Mucosa of rectum (tissue), 2 donors: ENCODE results near the gene SIPA1L3.

Experiments
- H3K27ac ChIP-seq, 2 donors: one replicate each; pipeline ENCODE4 v1.7.0; 2013; ENCODE audit warnings: inconsistent platforms in 2 of 2, low read depth in 2 of 2, low read length in 2 of 2
- H3K27me3 ChIP-seq, 2 donors: one replicate each; pipeline ENCODE4 v1.7.0; 2013; ENCODE audit warnings: low read length in 2 of 2; ENCODE audit not compliant: control insufficient read depth in 2 of 2, insufficient read depth in 2 of 2
- H3K36me3 ChIP-seq, 2 donors: one replicate each; pipeline ENCODE4 v1.7.0; 2013; ENCODE audit warnings: low read length in 2 of 2; ENCODE audit not compliant: control insufficient read depth in 2 of 2, insufficient read depth in 2 of 2
- H3K4me1 ChIP-seq, 2 donors: one replicate each; pipeline ENCODE4 v1.7.0; 2013; ENCODE audit warnings: low read length in 2 of 2, mild to moderate bottlenecking in 1 of 2; ENCODE audit not compliant: control insufficient read depth in 2 of 2, insufficient read depth in 2 of 2
- H3K4me3 ChIP-seq, 2 donors: one replicate each; pipeline ENCODE4 v1.7.0; 2013; ENCODE audit warnings: low read length in 2 of 2
- H3K9ac ChIP-seq, 2 donors: one replicate each; pipeline ENCODE4 v1.7.0; 2013; ENCODE audit warnings: low read length in 2 of 2, low read depth in 1 of 2, mild to moderate bottlenecking in 1 of 2
- H3K9me3 ChIP-seq, 2 donors: one replicate each; pipeline ENCODE4 v1.7.0; 2013; ENCODE audit warnings: low read length in 2 of 2; ENCODE audit not compliant: control insufficient read depth in 2 of 2
- donor health status: healthy.
- donor health status: Normal muscosa, but diverticular disease.

Gene SIPA1L3

DNA sequence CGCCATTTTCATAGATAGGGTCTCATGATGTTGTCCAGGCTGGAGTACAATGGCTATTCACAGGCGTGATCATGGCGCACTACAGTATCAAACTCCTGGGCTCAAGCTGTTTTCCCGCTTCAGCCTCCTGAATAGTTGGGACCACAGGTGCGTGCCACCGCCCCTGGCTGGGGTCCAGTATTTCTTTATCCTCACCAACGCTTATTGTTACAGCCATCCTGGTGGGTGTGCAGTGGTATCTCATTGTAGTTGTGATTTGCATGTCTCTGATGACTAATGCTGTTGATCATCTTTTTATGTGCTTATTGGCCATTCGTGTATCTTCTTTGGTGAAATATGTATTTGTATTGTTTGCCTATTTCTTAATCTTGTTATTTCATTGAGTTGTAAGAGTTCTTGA lies 49.0 kb downstream of the SIPA1L3 start:
- Histone ChIP-seq H3K4me1 (peaks cover 5 to 24% of the 10 kb centered on the region in 2 donors), H3K9me3 (no peaks in the 10 kb centered on the region), H3K4me3 (no peak overlapping the region), H3K9ac (no peak overlapping the region), H3K27me3 (no peaks in the 10 kb centered on the region), H3K27ac (no peak overlapping the region), H3K36me3 (no peaks in the 10 kb centered on the region)

DNA sequence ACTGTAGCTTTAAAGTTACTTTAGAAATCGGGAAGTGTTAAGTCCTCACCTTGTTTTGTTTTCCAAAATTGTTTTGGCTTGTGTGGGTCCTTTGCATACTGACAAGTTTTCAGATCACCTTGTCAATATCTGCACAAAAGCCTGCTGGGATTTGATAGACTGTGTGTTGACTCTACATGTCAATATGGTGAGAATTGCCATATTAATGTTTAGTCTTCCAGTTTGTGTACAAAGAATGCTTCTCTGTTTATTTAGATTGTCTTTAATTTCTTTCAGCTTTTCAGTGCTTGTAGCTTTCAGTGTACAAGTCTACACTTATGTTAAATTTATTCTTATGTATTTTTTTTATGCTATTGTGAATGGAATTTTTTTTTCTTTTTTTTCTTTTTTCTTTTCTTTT lies 50.2 kb downstream of the SIPA1L3 start:
- H3K4me3 ChIP-seq, result no peak overlapping the region
- H3K9ac ChIP-seq, result no peak overlapping the region
- no peak overlapping the region for H3K27ac ChIP-seq
- no peaks in the 10 kb centered on the region for H3K36me3 ChIP-seq
- H3K27me3 ChIP-seq, result no peaks in the 10 kb centered on the region
- H3K4me1 ChIP-seq, result peaks cover 5 to 21% of the 10 kb centered on the region in 2 donors
- H3K9me3 ChIP-seq, result no peaks in the 10 kb centered on the region

DNA sequence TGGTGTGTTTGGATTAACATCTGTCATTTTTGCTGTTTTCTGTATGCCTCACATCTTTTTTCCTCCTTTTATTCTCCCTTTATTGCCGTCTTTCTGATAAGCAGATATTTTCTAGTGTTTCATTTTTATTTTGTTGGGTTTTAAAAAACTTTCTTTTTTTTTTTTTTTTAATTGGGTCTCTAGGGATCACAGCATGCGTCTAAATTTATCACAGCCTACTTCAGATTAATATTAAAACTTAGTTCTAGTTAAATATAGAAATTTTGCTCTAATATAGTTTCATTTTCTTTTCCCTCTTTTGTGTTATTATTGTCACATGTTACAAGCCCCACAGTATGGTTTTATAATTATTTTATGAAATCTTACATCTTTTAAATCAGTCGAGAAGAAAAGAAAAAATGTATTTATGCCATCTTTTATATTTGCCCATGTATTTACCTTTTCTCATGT lies 52.7 kb downstream of the SIPA1L3 start:
- H3K4me3 ChIP-seq, result no peak overlapping the region
- H3K9me3 ChIP-seq, result no peaks in the 10 kb centered on the region
- no peaks in the 10 kb centered on the region for H3K36me3 ChIP-seq
- no peak overlapping the region for H3K9ac ChIP-seq
- H3K27me3 ChIP-seq, result no peaks in the 10 kb centered on the region
- no peak overlapping the region for H3K27ac ChIP-seq
- peaks cover 6 to 10% of the 10 kb centered on the region in 2 donors for H3K4me1 ChIP-seq

DNA sequence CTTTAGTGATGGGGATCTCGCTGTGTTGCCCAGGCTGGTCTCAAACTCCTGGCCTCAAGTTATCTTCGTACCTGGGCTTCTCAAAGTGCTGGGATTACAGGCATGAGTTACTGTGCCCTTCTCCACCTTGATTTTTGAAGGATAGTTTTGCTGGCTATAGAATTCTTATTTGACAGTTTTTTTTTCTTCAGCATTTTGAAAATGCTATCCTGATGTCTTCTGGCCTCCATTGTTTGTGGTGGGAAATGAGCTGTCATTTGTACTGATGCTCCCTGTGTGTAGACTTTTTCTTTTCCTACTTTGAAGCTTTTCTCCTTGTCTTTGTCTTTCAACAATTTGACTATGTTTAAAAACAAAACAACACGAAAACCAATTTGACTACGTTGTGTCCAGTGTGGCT lies 54.2 kb downstream of the SIPA1L3 start:
- Histone ChIP-seq H3K27me3 (no peaks in the 10 kb centered on the region), H3K9me3 (no peaks in the 10 kb centered on the region), H3K9ac (no peak overlapping the region), H3K4me3 (no peak overlapping the region), H3K4me1 (peaks cover 7 to 12% of the 10 kb centered on the region in 2 donors), H3K27ac (no peak overlapping the region), H3K36me3 (peaks cover 0 to under 1% of the 10 kb centered on the region in 2 donors)

DNA sequence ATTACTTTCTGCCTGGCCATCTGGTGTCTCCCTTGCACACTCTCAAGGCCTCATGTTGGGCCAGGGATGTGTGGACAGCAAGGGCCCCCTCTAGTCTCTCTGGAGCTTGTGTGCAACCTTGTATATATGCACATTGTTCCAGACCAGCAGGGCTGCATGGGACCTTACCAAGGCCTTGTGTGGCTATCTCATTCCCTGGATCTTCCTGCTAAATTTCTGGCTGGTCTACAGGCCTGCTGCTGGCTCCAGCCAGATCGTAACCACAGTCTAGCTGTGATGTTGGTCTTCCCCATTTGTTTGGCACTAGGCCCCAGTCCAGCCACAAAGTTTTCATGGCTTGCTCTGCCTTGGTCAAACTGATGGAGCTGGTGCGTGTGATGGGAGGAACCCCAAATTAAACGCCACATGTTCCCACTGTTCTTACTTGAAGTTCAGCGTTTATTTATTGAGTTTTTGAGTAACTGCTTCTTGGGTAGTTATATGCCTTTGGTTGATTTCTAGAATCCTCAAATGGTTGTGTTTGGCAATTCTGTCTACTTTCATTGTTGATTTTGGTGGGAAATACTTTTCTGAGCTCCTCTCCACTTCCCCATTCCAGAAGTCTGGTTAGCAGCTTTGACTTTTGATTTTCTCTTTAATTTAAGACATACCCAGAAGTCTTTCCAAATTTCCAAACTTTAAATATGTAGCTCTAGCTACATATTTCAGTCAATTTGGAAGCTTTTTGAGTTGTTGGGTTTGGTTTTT lies 56.4 kb downstream of the SIPA1L3 start:
- Histone ChIP-seq H3K27ac (peak overlapping the region in 1 of 2 donors; percentile 18), H3K4me3 (no peak overlapping the region), H3K9ac (no peak overlapping the region)

DNA sequence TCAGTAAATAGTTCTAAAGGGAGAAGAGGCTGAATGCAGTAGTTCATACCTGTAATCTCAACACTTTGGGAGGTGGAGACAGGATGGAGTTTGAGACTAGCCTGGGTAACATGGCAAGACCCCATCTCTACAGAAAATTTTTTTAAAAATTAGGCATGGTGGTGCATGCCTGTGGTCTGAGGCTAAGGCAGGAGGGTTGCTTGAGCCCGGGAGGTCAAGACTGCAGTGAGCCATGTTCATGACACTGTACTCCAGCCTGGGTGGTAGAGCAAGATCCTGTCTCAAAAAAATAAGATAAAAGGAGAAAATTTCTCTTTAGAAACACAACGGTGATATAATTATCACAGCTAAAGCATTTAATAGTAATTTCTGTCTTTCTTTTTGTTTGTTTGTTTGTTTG lies 57.1 kb downstream of the SIPA1L3 start:
- H3K9ac ChIP-seq, result no peak overlapping the region
- H3K9me3 ChIP-seq, result no peaks in the 10 kb centered on the region
- no peaks in the 10 kb centered on the region for H3K27me3 ChIP-seq
- peaks cover 17 to 19% of the 10 kb centered on the region in 2 donors for H3K4me1 ChIP-seq
- H3K27ac ChIP-seq, result no peak overlapping the region
- no peak overlapping the region for H3K4me3 ChIP-seq
- H3K36me3 ChIP-seq, result peaks cover 0 to 4% of the 10 kb centered on the region in 2 donors

More for the DNA sequence above, 56.4 kb downstream of the SIPA1L3 start:
- Histone ChIP-seq H3K27me3 (no peaks in the 10 kb centered on the region), H3K9me3 (no peaks in the 10 kb centered on the region), H3K36me3 (peaks cover 0 to 4% of the 10 kb centered on the region in 2 donors), H3K4me1 (peaks cover 17 to 20% of the 10 kb centered on the region in 2 donors)

DNA sequence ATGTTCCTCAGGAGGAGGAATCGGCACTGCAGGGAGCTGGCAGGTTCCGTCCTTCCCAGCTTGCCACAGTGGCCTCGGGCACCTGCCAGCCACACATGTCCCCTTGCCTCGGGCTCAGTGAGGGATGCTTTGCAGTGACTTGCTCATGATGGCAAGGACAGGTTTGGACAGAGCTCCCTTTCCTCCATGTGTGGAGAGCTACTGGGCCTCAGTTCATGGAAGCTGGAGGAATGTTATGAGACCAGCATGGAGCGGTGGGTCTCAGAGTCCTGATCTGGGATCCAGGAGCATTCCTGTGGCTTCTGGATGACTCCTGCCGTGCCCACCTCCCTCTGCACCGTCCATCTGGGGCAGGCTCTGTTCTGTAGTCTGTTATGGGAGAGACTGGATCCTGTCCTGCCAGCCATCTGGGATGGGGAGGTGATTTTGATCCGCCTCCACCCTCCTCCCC lies 59.2 kb downstream of the SIPA1L3 start:
- Histone ChIP-seq H3K9me3 (peaks cover 2 to 5% of the 10 kb centered on the region in 2 donors), H3K27ac (peak overlapping the region in 1 of 2 donors; percentile 23), H3K4me3 (peak overlapping the region in 1 of 2 donors; percentile 7), H3K36me3 (peaks cover 0 to 10% of the 10 kb centered on the region in 2 donors), H3K9ac (no peak overlapping the region), H3K4me1 (peaks cover 14 to 17% of the 10 kb centered on the region in 2 donors), H3K27me3 (no peaks in the 10 kb centered on the region)

DNA sequence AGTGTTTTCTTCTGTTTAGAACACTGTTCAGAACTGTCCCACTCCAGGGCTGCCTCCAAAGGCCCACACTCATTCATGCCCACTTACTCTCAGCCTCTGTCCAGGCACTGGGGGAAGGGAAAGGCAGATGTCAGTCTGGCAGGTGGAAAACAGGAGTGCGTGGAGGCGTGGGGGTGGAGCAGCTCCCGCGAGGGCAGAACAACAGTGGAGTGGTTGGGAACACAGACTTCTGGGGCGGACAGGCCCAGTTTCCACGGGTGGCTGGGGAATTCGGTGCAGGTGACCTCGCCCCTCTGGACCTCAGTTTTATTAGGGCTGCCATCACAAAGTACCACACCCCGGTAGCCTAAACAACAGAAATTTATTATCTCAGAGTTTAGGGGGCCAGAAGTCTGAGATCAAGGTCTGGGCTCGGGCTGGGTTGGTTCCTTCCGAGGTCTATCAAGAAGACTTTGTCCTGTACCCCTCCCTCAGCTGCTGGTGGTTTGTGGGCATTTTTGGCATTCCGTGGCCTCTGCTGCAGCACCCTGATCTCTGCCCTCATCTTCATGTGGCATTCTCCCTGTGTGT lies 59.7 kb downstream of the SIPA1L3 start:
- H3K4me1 ChIP-seq, result peaks cover 14 to 17% of the 10 kb centered on the region in 2 donors
- H3K9me3 ChIP-seq, result peaks cover 2 to 5% of the 10 kb centered on the region in 2 donors
- no peaks in the 10 kb centered on the region for H3K27me3 ChIP-seq
- H3K4me3 ChIP-seq, result peak overlapping the region in 1 of 2 donors; percentile 7
- H3K27ac ChIP-seq, result peak overlapping the region in 1 of 2 donors; percentile 23
- peaks cover 0 to 10% of the 10 kb centered on the region in 2 donors for H3K36me3 ChIP-seq
- no peak overlapping the region for H3K9ac ChIP-seq

DNA sequence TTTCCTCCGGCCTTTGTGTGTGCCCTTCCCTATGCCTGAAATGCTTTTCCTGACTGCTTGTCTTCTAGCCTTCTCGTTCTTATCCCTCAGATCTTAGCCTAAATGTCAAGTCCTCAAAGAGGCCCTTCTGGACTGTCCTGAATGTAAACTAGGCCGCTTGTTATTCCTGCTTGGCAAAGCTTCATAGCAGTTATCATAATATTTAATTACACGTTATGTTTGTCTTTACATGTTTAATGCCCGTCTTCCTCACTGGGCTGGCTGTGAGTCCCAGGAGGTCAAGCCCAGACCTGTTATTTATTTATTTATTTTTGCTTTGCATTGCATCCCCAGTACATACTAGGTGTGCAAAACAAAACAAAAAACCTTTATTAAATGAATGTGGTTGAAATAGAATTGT lies 62.7 kb downstream of the SIPA1L3 start:
- no peak overlapping the region for H3K27ac ChIP-seq
- H3K36me3 ChIP-seq, result peaks cover 0 to 14% of the 10 kb centered on the region in 2 donors
- H3K9ac ChIP-seq, result no peak overlapping the region
- peaks cover 2 to 5% of the 10 kb centered on the region in 2 donors for H3K9me3 ChIP-seq
- no peaks in the 10 kb centered on the region for H3K27me3 ChIP-seq
- H3K4me1 ChIP-seq, result peaks cover 10 to 11% of the 10 kb centered on the region in 2 donors
- no peak overlapping the region for H3K4me3 ChIP-seq

DNA sequence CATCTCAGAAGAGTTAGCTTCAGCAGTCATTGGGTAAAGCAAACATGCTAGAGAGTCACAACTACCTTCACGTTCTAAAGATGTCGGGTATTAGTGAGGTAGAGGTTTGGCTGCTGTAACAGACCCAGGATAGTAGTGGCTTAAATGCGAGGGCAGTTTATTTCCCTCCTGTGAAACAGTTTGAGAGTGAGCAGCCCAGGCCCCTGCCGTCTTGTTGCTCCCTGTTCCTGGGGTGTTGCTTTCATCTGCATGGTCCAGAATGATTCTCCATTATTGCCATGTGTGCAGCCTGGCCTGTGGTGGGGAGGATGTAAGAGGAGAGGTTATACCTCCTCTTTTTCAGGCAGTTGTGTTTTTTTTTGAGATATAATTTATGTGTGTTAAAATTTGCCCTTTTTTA lies 63.7 kb downstream of the SIPA1L3 start:
- Histone ChIP-seq H3K4me1 (peaks cover 10 to 11% of the 10 kb centered on the region in 2 donors), H3K4me3 (no peak overlapping the region), H3K27me3 (no peaks in the 10 kb centered on the region), H3K36me3 (peaks cover 2 to 14% of the 10 kb centered on the region in 2 donors), H3K9me3 (peaks cover 2 to 5% of the 10 kb centered on the region in 2 donors), H3K9ac (no peak overlapping the region), H3K27ac (no peak overlapping the region)
